K562 (cell line): ENCODE measurements around the gene TEX48. TPM values are rescaled to one million over a fixed set of nuclear protein-coding genes. Genes with fewer than 3 reads are reported as not detected.

Experiments used
- ATAC-seq: fragments of 200-7000 bp; cut with Tn5 transposase; 3 replicates; pipeline ENCODE4 v1.9.1; 2020; ENCODE audit warnings: moderate library complexity
- Bru-seq: library from RNA; stranded (reverse); fragments of 400-500 nt; gene quantifications from one replicate; lab custom pipeline; 2021; lab: Mats Ljungman, UMichigan
- BruChase-seq, 2 experiments: library from RNA; stranded (reverse); fragments of 400-500 nt; gene quantifications; one replicate each; lab custom pipeline; 2021; lab: Mats Ljungman, UMichigan
- BruUV-seq: library from RNA; stranded (reverse); fragments of 400-500 nt; replicated peaks from 2 replicates; lab custom pipeline; 2021; lab: Mats Ljungman, UMichigan
- CTCF ChIA-PET: fragments of 300-600 bp; formaldehyde crosslinking; extraction: SDS; loops from one replicate; lab custom pipeline; 2021; ENCODE audit warnings: low intra/inter-chr PET ratio; lab: Yijun Ruan, JAX
- POLR2A ChIA-PET: fragments of 300-600, 350-650 bp; sonication (Branson Sonifier 250); formaldehyde crosslinking; extraction: SDS; loops from one replicate; lab custom pipeline; 2021; ENCODE audit warnings: antibody characterized with exemption, inconsistent platforms; lab: Yijun Ruan, JAX
- DNase-seq, 4 experiments: peaks; one replicate each; pipeline versions ENCODE4 v3.0.0 to v3.0.0-alpha.2; 2011 to 2018; ENCODE audit warnings: low spot score in 3 of 4, mixed read lengths in 3 of 4; ENCODE audit errors: extremely low read depth in 1 of 4
- FAIRE-seq: peaks from 2 replicates; lab custom pipeline; 2011; peaks lifted over from hg19 to GRCh38; lab: Jason Lieb, UNC
- H2AFZ ChIP-seq: 2 replicates; pipeline ENCODE4 v1.6.0; 2011; ENCODE audit warnings: low read depth, low read length, control low read depth, inconsistent platforms
- H3K27ac ChIP-seq: fragments of 200-600 bp; 3 replicates; pipeline ENCODE4 v1.8.0; 2011; ENCODE audit warnings: low read depth, mild to moderate bottlenecking, control low read depth, inconsistent platforms, low read length, moderate library complexity, mixed read lengths; ENCODE audit errors: extremely low read depth
- H3K27me3 ChIP-seq, 2 experiments: fragments of 300-600 bp in 1 of 2; 2 replicates in 1 of 2; 3 replicates in 1 of 2; pipeline versions ENCODE4 v1.6.0 to v1.8.0; 2011; ENCODE audit warnings: inconsistent platforms in 2 of 2, low read length in 2 of 2, mild to moderate bottlenecking in 1 of 2, mixed read lengths in 1 of 2, moderate library complexity in 1 of 2; ENCODE audit not compliant: control insufficient read depth in 2 of 2, insufficient read depth in 2 of 2
- H3K36me3 ChIP-seq: fragments of 300-600 bp; 3 replicates; pipeline ENCODE4 v1.8.0; 2011; ENCODE audit warnings: mild to moderate bottlenecking, low read length, inconsistent platforms; ENCODE audit not compliant: control insufficient read depth, insufficient read depth
- H3K4me1 ChIP-seq, 2 experiments: fragments of 200-600 bp in 1 of 2; replicated peaks in 1 of 2; 2 replicates in 1 of 2; 3 replicates in 1 of 2; pipeline versions ENCODE4 v1.5.1 to v1.8.0; 2011; ENCODE audit warnings: inconsistent platforms in 2 of 2, low read length in 2 of 2, mild to moderate bottlenecking in 1 of 2, mixed read lengths in 1 of 2, moderate library complexity in 1 of 2; ENCODE audit not compliant: control insufficient read depth in 2 of 2, insufficient read depth in 2 of 2
- H3K4me2 ChIP-seq: 2 replicates; pipeline ENCODE4 v1.6.1; 2011; ENCODE audit warnings: low read length, control low read depth, inconsistent platforms, mixed read lengths; ENCODE audit not compliant: insufficient read depth
- H3K4me3 ChIP-seq: fragments of 200-600 bp; sonication (generic), shearing (Covaris generic); 2 replicates; pipeline ENCODE4 v1.5.1; 2016; ENCODE audit warnings: control low read depth, inconsistent platforms
- H3K79me2 ChIP-seq: fragments of 200-600 bp; 3 replicates; pipeline ENCODE4 v1.8.0; 2011; ENCODE audit warnings: low read length, inconsistent platforms; ENCODE audit not compliant: control insufficient read depth, insufficient read depth
- H3K9ac ChIP-seq, 2 experiments: 2 replicates each; pipeline versions ENCODE4 v1.6.0 to v1.6.1; 2011; ENCODE audit warnings: low read depth in 2 of 2, low read length in 2 of 2, control low read depth in 1 of 2, inconsistent platforms in 1 of 2, mild to moderate bottlenecking in 1 of 2, mixed read lengths in 1 of 2; ENCODE audit not compliant: insufficient read depth in 1 of 2
- H3K9me1 ChIP-seq: one replicate; pipeline ENCODE4 v1.6.0; 2011; ENCODE audit warnings: inconsistent platforms, mild to moderate bottlenecking, low read length, moderate library complexity; ENCODE audit not compliant: control insufficient read depth, insufficient read depth
- H3K9me3 ChIP-seq: replicated peaks from 2 replicates; pipeline ENCODE4 v1.5.1; 2011; ENCODE audit warnings: low read depth, low read length, inconsistent platforms; ENCODE audit not compliant: control insufficient read depth, insufficient read depth
- H4K20me1 ChIP-seq: replicated peaks from 2 replicates; pipeline ENCODE4 v1.6.1; 2011; ENCODE audit warnings: low read length, inconsistent platforms, mixed read lengths; ENCODE audit not compliant: control insufficient read depth, insufficient read depth
- ADNP ChIP-seq: fragments of 200-800 bp; sonication (Bioruptor generic); IDR thresholded peaks from 2 replicates; pipeline ENCODE4 v1.6.1; 2016; ENCODE audit warnings: missing genetic modification characterization, missing compliant biosample characterization
- EP400 ChIP-seq: fragments of 450-650 bp; IDR thresholded peaks from 2 replicates; pipeline ENCODE4 v1.6.1; 2017; ENCODE audit warnings: antibody characterized with exemption, mild to moderate bottlenecking, moderate library complexity
- NFE2L1 ChIP-seq: fragments of 450-650 bp; IDR thresholded peaks from 2 replicates; pipeline ENCODE4 v1.6.1; 2016; ENCODE audit warnings: missing genetic modification characterization, low read depth, mild to moderate bottlenecking, missing compliant biosample characterization, moderate library complexity, borderline replicate concordance
- NR3C1 ChIP-seq: sonication (generic); formaldehyde crosslinking; IDR thresholded peaks from 2 replicates; pipeline ENCODE4 v1.8.1; 2022; ENCODE audit warnings: missing genetic modification reagents
- TOE1 ChIP-seq, 2 experiments: fragments of 450-650 bp in 1 of 2; sonication (generic) in 1 of 2; formaldehyde crosslinking in 1 of 2; IDR thresholded peaks; 2 replicates each; pipeline versions ENCODE4 v1.7.1 to v1.8.0; 2016 to 2022; ENCODE audit warnings: borderline replicate concordance in 2 of 2, mild to moderate bottlenecking in 2 of 2, antibody characterized with exemption in 1 of 2, inconsistent platforms in 1 of 2, low read depth in 1 of 2, missing genetic modification reagents in 1 of 2, moderate library complexity in 1 of 2
- TRIM25 ChIP-seq: fragments of 450-650 bp; IDR thresholded peaks from 2 replicates; pipeline ENCODE4 v1.7.0; 2016; ENCODE audit warnings: borderline replicate concordance
- YY1 ChIP-seq, 3 experiments: IDR thresholded peaks; 2 replicates each; pipeline ENCODE4 v1.6.1; 2011; ENCODE audit warnings: low read length in 2 of 3, mild to moderate bottlenecking in 2 of 3, moderate library complexity in 2 of 3, borderline replicate concordance in 1 of 3, control low read depth in 1 of 3, low read depth in 1 of 3; ENCODE audit not compliant: insufficient read depth in 3 of 3, insufficient replicate concordance in 2 of 3, control insufficient read depth in 1 of 3, insufficient read length in 1 of 3; ENCODE audit errors: extremely low read depth in 1 of 3
- ZBTB7A ChIP-seq: IDR thresholded peaks from 2 replicates; pipeline ENCODE4 v1.6.1; 2011; ENCODE audit warnings: low read depth, mild to moderate bottlenecking, low read length, moderate library complexity, borderline replicate concordance; ENCODE audit not compliant: control insufficient read depth
- ZNF316 ChIP-seq: fragments of 450-650 bp; IDR thresholded peaks from 2 replicates; pipeline ENCODE4 v1.6.1; 2016
- WGBS: fragments of 100-300 bp; shearing (Covaris generic); methylation state at CpG from one replicate; pipeline ENCODE4 v1.1.6; 2016; ENCODE audit warnings: low coverage, mixed read lengths; ENCODE audit not compliant: insufficient coverage; ENCODE audit errors: missing lambda C conversion rate; 5-methylcytosine and 5-hydroxymethylcytosine counted together
- in situ Hi-C: fragments of 300-500 bp; cut with MboI; formaldehyde crosslinking; loops from 4 replicates; pipeline ENCODE4 v1.15.0; 2018; ENCODE audit warnings: inconsistent platforms, mixed read lengths
- intact Hi-C: fragments of 100-400 bp; cut with micrococcal nuclease; formaldehyde crosslinking; loops from 2 replicates; pipeline ENCODE4 v1.14.2; 2022
- long read RNA-seq, 3 experiments: library from polyadenylated mRNA in 2 of 3; library from RNA in 1 of 3; unstranded in 2 of 3; stranded (forward) in 1 of 3; transcript quantifications; one replicate each; pipeline ENCODE4 v2.0.0, GENCODE V29; 2019 to 2022
- polyA minus RNA-seq, 3 experiments: library from RNA; depleted of rRNA, polyadenylated mRNA; stranded (reverse); fragments of >200 nt; gene quantifications; 2 replicates each; pipeline ENCODE4 v1.2.3, GENCODE V29; 2011
- polyA plus RNA-seq, 8 experiments: library from polyadenylated mRNA; depleted of rRNA in 4 of 8; stranded (reverse) in 5 of 8; unstranded in 3 of 8; fragments of >200 nt; fragmentation: Nextera tagmentation in 2 of 8; fragmentation: Illumina TruSeq in 1 of 8; extraction: Ambion mirVana in 2 of 8; extraction: Trizol in 1 of 8; gene quantifications; 2 replicates each; pipeline versions ENCODE4 v1.2.1 to v1.2.3, GENCODE V29; 2011 to 2014; ENCODE audit warnings: inconsistent platforms in 1 of 8, missing spikeins in 1 of 8
- total RNA-seq, 7 experiments: library from RNA; depleted of rRNA in 6 of 7; stranded (reverse); fragments of >200 nt in 6 of 7; fragmentation: Illumina TruSeq in 2 of 7; extraction: Trizol in 2 of 7; gene quantifications; 2 replicates each; pipeline versions ENCODE4 v1.2.1 to v1.2.3, GENCODE V29; 2011 to 2021; ENCODE audit warnings: low replicate concordance in 1 of 7
- TF ChIP-seq, protein P1 (sequence below): sonication (generic); formaldehyde crosslinking; IDR thresholded peaks from 2 replicates; pipeline ENCODE4 v1.8.1; 2023; ENCODE audit warnings: mild to moderate bottlenecking, missing genetic modification reagents

TEX48 gene
- total RNA-seq (2011; cell fraction: chromatin; rRNA removed; ENCODE audit: low replicate concordance), result not detected in 2 replicates
- not detected in 2 replicates for total RNA-seq (2011; cell fraction: nucleolus; rRNA removed)
- not detected in 2 replicates for total RNA-seq (2011; cell fraction: nucleoplasm; rRNA removed)
- total RNA-seq (2014; rRNA removed) (not detected in 2 replicates), total RNA-seq (2014; rRNA removed; fragmentation: Illumina TruSeq; extraction: Trizol) (not detected in 2 replicates), total RNA-seq (2015; rRNA removed; fragmentation: Illumina TruSeq; extraction: Trizol) (not detected in 2 replicates), total RNA-seq (2021) (not detected in 2 replicates), polyA plus RNA-seq (2011; rRNA removed) (not detected in 2 replicates), polyA plus RNA-seq (2014; fragmentation: Illumina TruSeq; extraction: Trizol) (not detected in 2 replicates), polyA plus RNA-seq (2014; fragmentation: Nextera tagmentation; extraction: Ambion mirVana) (not detected), polyA plus RNA-seq (2014; rRNA removed) (not detected in 2 replicates), polyA minus RNA-seq (2011; rRNA and poly(A)+ RNA removed) (not detected in 2 replicates), Bru-seq, nascent RNA (not detected), BruChase-seq, experiment 1, labeled RNA remaining after a 2-hour chase (not detected), BruChase-seq, experiment 2, labeled RNA remaining after a 6-hour chase (not detected)
- polyA plus RNA-seq (2011; cell fraction: cytosol; rRNA removed), result not detected in 2 replicates
- not detected in 2 replicates for polyA plus RNA-seq (2011; cell fraction: nucleus; rRNA removed)
- polyA plus RNA-seq (2012), result not detected in 2 replicates
- polyA minus RNA-seq (2011; cell fraction: cytosol; rRNA and poly(A)+ RNA removed), result not detected in 2 replicates
- not detected in 2 replicates for polyA minus RNA-seq (2011; cell fraction: nucleus; rRNA and poly(A)+ RNA removed)
- long read RNA-seq, experiment 1, result 0 reads
- long read RNA-seq, experiment 2, result 0 reads
- long read RNA-seq, experiment 3, result 0 reads

- H3K9me3 ChIP-seq, result no peaks in the 10 kb centered on the region
- peak; percentile 93 for FAIRE-seq
- no peak within 1 kb of the TSS for H3K27ac ChIP-seq
- no peak within 1 kb of the TSS for H3K4me3 ChIP-seq
- DNase-seq, result peak; percentile 65 to 77 (median 75)
- H3K4me1 ChIP-seq, result peaks cover 0 to 3% of the 10 kb centered on the region in 2 experiments; a peak in 1 of 5 replicates
- peaks cover 0 to under 1% of the 10 kb centered on the region in 2 experiments; a peak in 2 of 5 replicates for H3K27me3 ChIP-seq
- H3K4me2 ChIP-seq, result no peak within 1 kb of the TSS
- H2AFZ ChIP-seq, result no peak within 1 kb of the TSS
- BruUV-seq, result no TSS peak
- in situ Hi-C loops (no loop called here), intact Hi-C loops (loop anchor here (1.0 to 10.0 kb wide), 5 partner anchors 36 to 913 kb away; no protein-coding TSS in a partner anchor)
- ChIA-PET POLR2A (no interaction called here), CTCF (interaction anchor here (0.6 to 1.6 kb wide), 6 partner anchors 226 to 333 kb away, joined by 3 to 5 read pairs (median 3); no protein-coding TSS in a partner anchor)
- no peaks in the 10 kb centered on the region for H3K36me3 ChIP-seq
- ATAC-seq, result peak; percentile 94
- no peak within 1 kb of the TSS for H3K9ac ChIP-seq
- no peaks in the 10 kb centered on the region for H4K20me1 ChIP-seq
- WGBS, result 4% methylated on average over 5 of the region's 8 CpGs
- no peaks in the 10 kb centered on the region for H3K9me1 ChIP-seq
- no peaks in the 10 kb centered on the region for H3K79me2 ChIP-seq
- no peak for TF ChIP-seq ADNP (tag)
- no peak for TF ChIP-seq EP400
- no peak for TF ChIP-seq NFE2L1
- no peak for TF ChIP-seq TRIM25
- TF ChIP-seq YY1 (IDR thresholded peaks at IDR 0.05; ENCODE audit: borderline replicate concordance in 1 of 3, control insufficient read depth in 1 of 3, extremely low read depth in 1 of 3, insufficient read depth in 3 of 3, insufficient read length in 1 of 3, insufficient replicate concordance in 2 of 3, low read depth in 1 of 3, low read length in 2 of 3), result peak in 1 of 3 experiments; percentile 11
- TF ChIP-seq ZNF316, result no peak
- TF ChIP-seq, protein P1, sequence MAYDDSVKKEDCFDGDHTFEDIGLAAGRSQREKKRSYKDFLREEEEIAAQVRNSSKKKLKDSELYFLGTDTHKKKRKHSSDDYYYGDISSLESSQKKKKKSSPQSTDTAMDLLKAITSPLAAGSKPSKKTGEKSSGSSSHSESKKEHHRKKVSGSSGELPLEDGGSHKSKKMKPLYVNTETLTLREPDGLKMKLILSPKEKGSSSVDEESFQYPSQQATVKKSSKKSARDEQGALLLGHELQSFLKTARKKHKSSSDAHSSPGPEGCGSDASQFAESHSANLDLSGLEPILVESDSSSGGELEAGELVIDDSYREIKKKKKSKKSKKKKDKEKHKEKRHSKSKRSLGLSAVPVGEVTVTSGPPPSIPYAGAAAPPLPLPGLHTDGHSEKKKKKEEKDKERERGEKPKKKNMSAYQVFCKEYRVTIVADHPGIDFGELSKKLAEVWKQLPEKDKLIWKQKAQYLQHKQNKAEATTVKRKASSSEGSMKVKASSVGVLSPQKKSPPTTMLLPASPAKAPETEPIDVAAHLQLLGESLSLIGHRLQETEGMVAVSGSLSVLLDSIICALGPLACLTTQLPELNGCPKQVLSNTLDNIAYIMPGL (CRISPR knock-in tag), result no peak
- TF ChIP-seq NR3C1 (CRISPR knock-in tag), result no peak
- TF ChIP-seq TOE1 (IDR thresholded peaks at IDR 0.05; ENCODE audit: borderline replicate concordance), result no peak
- TF ChIP-seq TOE1 (CRISPR knock-in tag; IDR thresholded peaks at IDR 0.05; ENCODE audit: borderline replicate concordance, low read depth), result no peak
- TF ChIP-seq ZBTB7A, result no peak
These were observed at the start of gene TEX48 for GRCh38 chr9:114681594-114682332. Gene TEX48, minus strand, starts transcription at chr9:114682192. Its CDS starts 10,469 bp downstream, at chr9:114671723.
